ENCODE measurements around the gene ATG4B.

The ATG4B gene

GRCh38 chr2:241690202-241690717, 52.8 kb downstream of the ATG4B start:
- DNase-seq (ENCODE audit: low spot score) = no peak

GRCh38 chr2:241692448-241692847, 55.0 kb downstream of the ATG4B start:
- DNase-seq (ENCODE audit: low spot score) = no peak

- no peak for DNase-seq (ENCODE audit: low spot score)
These were observed 58.2 kb downstream of the ATG4B start for GRCh38 chr2:241695651-241696050.

GRCh38 chr2:241701149-241701398, 63.6 kb downstream of the ATG4B start:
- DNase-seq (ENCODE audit: low spot score) = no peak

GRCh38 chr2:241701399-241702154, 64.1 kb downstream of the ATG4B start, which contains the start of gene ING5:
Gene ING5 (plus strand): TSS chr2:241702039. CDS start chr2:241702066, 27 bp downstream.
- peak; percentile 91 for DNase-seq (ENCODE audit: low spot score)

- peak; percentile 94 for DNase-seq (ENCODE audit: low spot score)
These were observed 64.9 kb downstream of the ATG4B start for GRCh38 chr2:241702155-241703031.

GRCh38 chr2:241703032-241703604, 65.6 kb downstream of the ATG4B start:
- DNase-seq (ENCODE audit: low spot score) = no peak

- DNase-seq (ENCODE audit: low spot score) = no peak
These were observed 69.0 kb downstream of the ATG4B start for GRCh38 chr2:241706537-241706936.

GRCh38 chr2:241708879-241709278, 71.4 kb downstream of the ATG4B start:
- DNase-seq (ENCODE audit: low spot score) = no peak

GRCh38 chr2:241719093-241719492, 81.6 kb downstream of the ATG4B start:
- DNase-seq (ENCODE audit: low spot score) = no peak

- DNase-seq (ENCODE audit: low spot score) = peak; percentile 6
These were observed 82.6 kb downstream of the ATG4B start for GRCh38 chr2:241720099-241720498.

GRCh38 chr2:241720560-241720959, 83.1 kb downstream of the ATG4B start:
- DNase-seq (ENCODE audit: low spot score) = peak; percentile 11

- DNase-seq (ENCODE audit: low spot score) = peak; percentile 7
These were observed 84.4 kb downstream of the ATG4B start for GRCh38 chr2:241721852-241722251.

- DNase-seq (ENCODE audit: low spot score) = peak; percentile 5
These were observed 85.5 kb downstream of the ATG4B start for GRCh38 chr2:241722896-241723454.
